HG03457 (cell line): ENCODE results near the gene SNPH.
"Not testable (repeated sequence)": the region's sequence is repeated elsewhere in the genome, so short reads cannot be mapped to it uniquely, and the experiment has no call there.

Source experiments
- ATAC-seq: cut with Tn5 transposase; IDR thresholded peaks from one replicate; pipeline ENCODE4 v1.9.1; 2021; ENCODE audit warnings: moderate number of reproducible peaks; ENCODE audit not compliant: unreplicated experiment

The SNPH gene

DNA sequence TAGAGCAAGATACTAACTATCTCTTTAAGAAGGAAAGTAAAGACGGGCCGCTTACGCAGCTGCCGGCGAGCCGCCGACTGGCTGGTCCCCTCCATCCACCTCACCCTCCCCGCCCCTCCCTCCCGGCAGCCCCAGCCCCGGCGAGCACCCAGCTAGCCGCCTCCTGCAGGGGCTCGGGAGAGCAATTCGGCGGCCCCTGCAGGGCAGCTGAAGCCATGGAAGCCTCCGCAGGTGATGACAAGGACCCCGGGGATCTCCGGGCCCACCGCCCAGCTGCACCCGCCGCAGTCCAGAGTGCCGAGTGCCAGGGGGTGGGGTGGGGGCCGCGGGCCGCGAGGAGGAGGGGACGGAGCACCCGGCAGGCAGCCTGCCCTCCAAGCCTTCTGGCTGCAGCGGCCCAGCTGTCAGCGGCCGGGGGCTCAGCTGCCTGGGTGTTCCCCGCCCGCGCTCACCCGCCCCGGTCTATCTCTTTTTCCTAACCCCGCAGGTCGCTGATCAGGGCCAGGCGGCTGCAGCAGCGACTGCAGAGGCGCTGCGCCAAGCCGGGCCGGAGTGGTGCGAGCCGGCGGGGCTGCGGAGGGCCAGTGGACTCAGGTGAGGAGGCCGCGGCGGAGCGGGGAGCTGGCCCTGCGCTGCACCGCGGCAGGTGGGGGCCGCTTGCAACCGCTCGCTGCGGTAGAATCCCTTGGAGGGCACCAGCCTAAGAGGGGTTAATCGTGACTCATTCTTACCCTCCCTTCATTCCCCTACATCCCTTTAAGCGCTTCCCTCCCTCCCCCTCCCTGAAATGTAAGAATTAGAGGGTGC is at the start of gene SNPH:
TSS of gene SNPH (plus strand) at position 128 of the 807 bp plus-strand sequence. CDS start 29,946 bp downstream, outside the sequence.
- ATAC-seq: peak; percentile 54

DNA sequence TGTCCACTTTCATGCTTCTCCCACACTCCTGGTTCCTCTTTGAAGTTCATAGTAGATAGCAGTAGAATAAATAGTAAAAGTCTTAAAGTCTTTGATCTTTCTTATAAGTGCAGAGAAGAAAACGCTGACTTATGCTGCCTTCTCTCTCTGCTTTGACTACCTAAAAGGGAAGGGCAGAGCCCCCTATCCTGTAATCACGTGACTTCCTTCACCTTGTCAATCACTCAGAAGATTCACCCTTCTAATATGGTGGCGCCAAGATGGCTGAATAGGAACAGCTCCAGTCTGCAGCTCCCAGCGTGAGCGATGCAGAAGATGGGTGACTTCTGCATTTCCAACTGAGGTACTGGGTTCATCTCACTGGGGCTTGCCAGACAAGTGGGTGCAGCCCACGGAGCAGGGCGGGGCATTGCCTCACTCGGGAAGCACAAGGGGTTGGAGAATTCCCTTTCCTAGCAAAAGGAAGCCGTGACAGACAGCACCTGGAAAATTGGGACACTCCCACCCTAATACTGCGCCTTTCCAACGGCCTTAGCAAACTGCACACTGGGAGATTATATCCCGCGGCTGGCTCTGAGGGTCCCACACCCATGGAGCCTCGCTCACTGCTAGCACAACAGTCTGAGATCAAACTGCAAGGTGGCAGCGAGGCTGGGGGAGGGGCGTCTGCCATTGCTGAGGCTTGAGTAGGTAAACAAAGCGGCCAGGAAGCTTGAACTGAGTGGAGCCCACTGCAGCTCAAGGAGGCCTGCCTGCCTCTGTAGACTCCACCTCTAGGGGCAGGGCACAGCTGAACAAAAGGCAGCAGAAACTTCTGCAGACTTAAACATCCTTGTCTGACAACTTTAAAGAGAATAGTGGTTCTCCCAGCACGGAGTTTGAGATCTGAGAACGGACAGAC is 49.3 kb upstream of the SNPH start:
- ATAC-seq: not testable (repeated sequence)

- ATAC-seq: not testable (repeated sequence)
Measured at GRCh38 chr20:1222750-1223149, 43.3 kb upstream of the SNPH start.

DNA sequence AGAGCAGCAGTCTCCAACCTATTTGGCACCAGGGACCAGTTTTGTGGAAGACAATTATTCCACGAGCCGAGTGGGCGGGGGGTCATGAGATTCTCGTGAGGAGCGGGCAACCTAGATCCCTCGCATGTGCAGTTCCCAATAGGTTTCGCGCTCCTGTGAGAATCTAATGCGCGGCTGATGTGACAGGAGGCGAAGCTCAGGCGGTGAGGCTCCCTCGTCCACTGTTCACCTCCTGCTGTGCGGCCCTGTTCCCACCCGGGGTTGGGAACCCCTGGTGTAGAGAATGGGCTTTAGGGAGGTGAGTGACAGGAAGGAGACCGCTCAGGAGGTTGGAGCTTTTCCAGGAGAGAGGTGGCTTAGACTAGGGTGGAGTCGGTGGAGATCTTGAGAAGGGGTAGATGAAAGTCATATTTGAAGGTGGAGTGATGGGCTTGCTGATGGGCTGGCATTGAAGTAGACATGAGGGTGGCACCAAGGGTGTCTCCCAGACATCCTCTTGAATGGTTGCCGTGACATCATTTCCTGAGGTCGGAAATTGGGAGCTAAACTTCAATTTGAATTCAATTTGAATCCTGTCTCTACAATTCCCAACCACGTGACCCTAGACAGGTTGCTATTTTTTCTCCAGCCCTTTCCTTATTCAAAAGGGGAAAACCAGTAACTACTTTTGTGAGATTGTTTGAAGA is 41.7 kb upstream of the SNPH start:
- no peak for ATAC-seq

- ATAC-seq: no peak
Measured at GRCh38 chr20:1225263-1225782, 40.8 kb upstream of the SNPH start.

- ATAC-seq: no peak
Measured at GRCh38 chr20:1225783-1226654, 40.1 kb upstream of the SNPH start, which contains the start of gene RAD21L1. Gene RAD21L1, plus strand, starts transcription at chr20:1226044. Its CDS starts 2,410 bp downstream, at chr20:1228454.

DNA sequence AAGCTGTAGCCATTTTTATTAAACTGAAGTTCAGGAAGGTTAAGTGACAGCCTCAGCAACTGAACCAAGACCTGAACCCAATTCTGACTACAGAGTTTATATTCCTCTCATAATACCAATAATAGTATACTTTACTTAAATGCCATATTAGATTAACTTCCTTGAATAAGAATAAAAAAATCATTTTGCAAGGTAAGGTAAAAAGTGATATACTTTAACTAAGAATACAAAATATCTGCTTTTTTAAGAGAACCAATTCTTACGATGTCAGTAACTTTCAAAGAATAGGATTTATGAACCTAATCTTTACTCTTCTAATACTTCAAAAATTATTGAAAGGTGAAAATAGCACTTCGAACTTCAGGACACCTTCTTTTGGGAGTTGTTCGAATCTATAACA is 36.6 kb upstream of the SNPH start:
- no peak for ATAC-seq

DNA sequence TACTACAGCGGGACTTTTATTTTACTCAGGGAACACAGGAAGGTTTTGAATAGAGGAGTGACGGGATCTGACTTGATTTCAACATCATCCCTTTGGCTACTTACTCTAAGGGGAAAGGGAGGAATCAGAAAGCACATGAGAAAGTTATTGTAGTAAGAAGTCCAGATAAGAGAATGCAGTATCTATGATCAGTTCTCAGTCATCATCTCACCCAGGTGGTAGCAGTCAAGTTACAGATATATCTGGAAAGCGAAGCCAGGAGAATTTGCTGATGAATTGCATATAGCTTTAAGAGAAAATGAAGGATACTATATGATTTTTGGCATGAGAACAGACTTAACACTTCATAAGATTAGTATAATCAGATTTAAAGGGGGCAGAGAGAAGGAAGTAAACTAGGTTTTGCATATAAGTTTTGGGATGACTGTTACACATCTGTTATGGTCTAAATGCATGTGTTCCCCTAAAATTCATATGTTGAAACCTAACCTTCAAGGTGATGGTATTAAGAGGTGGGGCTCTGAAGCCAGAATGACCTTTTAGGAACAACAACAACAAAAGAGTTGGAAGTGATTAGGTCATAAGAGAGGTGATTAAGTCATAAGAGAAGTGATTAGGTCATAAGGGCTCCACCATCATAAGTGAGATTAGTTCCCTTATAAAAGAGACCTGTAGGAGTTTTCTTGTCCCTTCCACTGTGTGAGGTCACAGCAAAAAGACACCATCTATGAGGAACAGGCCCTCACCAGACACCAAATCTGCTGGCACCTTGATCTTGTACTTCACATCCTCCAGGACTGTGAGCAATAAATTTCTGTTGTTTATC is 33.6 kb upstream of the SNPH start:
- no peak for ATAC-seq

GRCh38 chr20:1240549-1240948 is 25.5 kb upstream of the SNPH start:
- no peak for ATAC-seq

- no peak for ATAC-seq
Measured at GRCh38 chr20:1241456-1241855, 24.6 kb upstream of the SNPH start.

- ATAC-seq: no peak
Measured at GRCh38 chr20:1242099-1242498, 24.0 kb upstream of the SNPH start.

GRCh38 chr20:1242530-1242929 is 23.6 kb upstream of the SNPH start:
- no peak for ATAC-seq

- ATAC-seq: no peak
Measured at GRCh38 chr20:1245578-1245977, 20.5 kb upstream of the SNPH start.

DNA sequence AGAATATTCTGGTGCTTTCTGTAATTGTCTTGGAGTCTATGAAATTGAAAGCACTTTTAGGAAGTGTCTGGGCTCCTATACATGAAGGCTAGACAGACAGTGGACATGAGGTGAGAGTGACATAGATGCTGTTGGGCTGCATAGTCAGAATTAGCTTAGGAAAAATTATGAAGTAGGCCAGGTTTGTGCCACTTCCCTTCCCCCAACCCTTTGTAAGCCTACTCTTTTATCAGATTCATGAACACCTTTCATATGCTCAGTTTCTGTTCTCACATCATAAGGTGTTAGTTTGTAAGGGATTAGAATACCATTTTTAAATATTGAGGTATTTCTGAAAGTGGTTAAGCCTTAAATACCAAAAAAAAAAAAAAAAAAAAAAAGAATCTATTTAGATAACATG is 18.4 kb upstream of the SNPH start:
- no peak for ATAC-seq

- not testable (repeated sequence) for ATAC-seq
Measured at GRCh38 chr20:1250282-1250681, 15.8 kb upstream of the SNPH start.

- ATAC-seq: no peak
Measured at GRCh38 chr20:1252416-1252815, 13.7 kb upstream of the SNPH start.

GRCh38 chr20:1254254-1254653 is 11.8 kb upstream of the SNPH start:
- no peak for ATAC-seq

GRCh38 chr20:1255675-1256074 is 10.4 kb upstream of the SNPH start:
- ATAC-seq: no peak

DNA sequence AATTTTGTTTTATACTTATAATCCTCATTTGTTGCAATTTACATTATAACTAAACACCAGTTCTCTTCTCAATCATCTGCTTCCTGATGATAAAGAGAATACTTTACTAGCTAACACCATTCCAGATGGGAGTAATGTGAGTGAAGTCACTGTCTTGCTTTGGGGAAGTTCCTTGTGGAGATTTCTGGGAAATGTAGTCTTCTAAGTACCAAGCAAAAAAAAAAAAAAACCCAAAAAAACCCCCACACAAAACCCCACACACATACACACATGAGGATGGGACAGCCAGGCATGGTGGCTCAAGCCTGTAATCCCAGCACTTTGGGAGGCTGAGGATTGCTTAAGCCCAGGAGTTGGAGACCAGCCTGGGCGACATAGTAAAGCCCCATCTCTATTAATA is 2.2 kb upstream of the SNPH start:
- ATAC-seq: no peak
